Measurements from ENCODE around the gene TXK.

Gene TXK

DNA sequence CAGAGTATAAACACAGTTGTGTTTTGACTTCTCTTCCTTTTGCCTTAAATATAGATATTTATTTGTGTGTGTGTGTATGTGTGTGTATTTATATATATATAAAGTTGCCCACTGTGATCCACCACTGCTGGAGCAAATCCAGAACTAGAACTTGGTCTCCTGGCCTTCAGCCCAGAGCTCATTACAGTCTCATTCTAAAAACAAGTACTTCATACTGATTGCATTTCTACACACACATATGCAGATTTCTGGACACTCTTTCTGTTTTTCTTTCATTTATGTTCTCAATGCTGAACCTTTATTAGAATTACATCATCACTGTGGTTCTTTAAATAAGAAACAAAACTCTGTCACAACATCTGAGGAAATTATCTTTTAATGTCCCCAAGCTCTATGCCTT is 381 bp downstream of the TXK start:
- DNase-seq: no peak

DNA sequence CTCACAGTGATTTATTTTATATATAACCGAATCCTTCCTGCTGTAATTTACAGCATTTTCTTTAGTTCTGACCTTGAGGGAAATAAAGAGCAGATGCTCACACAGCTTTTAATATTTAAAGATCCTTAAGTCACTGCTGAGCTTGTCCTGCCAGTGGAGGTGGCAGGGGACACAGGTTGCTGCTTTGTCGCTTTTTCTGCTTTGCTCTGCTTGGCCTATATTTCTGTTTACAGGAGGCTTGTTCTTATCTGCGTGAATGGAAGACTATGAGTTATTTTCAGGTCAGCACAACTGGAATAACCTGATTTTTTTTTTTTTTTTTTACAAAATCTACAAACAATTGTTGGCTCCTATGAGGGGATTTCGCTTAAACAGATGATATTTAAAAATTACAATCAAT is 2.3 kb downstream of the TXK start:
- DNase-seq: no peak

DNA sequence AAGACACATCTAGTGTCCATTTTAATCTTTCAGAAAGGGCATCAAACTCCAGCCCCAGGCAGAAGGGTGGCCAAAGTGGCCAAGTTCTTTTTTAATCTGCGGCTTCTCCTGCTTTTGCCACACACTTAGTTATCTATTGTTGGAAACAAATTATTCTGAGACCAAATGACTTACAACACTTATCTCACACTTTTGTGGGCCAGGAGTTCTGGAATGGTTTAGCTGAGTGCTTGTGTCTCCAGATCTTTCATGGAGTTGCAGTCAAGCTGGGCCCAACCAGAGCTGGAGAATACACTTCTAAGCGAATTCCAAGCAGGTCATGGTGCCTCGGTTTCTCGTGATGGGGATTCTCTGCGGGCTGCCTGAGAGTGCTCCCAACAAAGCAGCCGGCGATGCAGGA is 4.0 kb downstream of the TXK start:
- no peak for DNase-seq

GRCh38 chr4:48129307-48130014 is 4.6 kb downstream of the TXK start:
- no peak for DNase-seq

DNA sequence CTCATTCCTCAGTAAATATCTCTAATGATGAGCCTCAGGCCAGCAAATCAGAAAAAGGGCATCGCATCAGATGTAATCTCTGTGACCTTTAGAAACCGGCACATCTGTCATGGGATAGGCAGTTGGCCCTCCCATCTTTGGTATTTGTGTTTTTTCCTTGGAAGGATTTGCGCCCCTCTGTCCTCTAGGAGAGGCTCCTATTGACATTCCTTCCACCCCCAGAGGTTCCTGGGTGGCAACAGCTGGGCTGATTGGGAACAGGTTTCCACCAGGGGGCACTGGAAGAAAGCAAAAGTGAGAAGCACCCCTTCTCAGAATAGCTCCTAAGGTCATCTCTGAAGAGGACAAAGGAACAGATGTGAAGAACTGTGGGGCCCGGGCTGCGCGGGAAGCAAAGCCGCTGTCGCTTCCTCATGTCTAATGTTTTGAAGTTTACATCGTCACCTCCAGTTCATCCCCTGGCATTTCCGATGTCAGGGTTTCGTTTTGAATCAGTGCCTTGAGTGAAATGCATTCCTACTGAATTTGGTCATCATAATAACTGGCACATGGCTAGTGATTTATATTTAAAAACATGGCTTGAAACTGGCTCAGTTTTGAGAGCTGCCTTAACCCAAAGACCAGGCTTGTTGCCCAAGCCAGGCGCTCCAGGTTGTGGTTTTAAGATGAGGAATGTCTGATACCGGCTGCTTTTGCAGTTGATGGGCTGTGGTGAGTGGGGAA is 6.2 kb downstream of the TXK start:
- DNase-seq: no peak

DNA sequence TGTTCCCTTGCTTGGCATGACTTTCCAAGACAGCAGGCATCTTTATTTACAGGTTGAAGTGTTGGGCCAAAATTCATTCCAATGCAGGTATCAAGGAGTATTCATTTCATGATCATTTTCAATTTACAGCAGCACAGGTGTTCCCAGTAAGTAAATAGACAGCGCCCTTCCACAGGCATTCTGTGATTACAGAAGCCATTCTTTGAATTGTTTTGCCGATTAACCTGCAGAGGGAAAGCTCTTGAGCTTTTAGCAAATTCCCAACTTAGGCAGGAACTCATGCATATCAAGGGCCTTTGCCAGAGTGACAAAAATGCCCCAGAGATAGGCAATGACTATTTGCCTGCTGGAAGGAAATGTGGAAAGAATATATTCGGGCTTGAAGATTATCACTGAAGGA is 6.8 kb downstream of the TXK start:
- no peak for DNase-seq

DNA sequence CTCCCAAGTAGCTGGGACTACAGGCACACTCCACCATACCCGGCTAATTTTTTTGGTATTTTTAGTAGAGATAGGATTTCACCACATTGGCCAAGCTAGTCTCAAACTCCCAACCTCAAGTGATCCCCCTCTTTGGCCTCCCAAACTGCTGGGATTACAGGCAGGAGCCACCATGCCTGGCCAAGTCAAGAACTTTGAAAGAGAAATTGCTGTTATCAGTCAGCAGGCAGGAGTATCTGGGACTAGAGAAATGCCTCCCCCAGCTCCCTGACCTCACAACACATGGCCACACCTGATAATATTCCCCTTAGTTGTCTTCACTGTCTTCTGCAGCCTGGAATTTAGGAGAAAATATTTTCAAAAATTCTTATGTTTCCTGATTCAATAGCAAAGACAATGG is 7.4 kb downstream of the TXK start:
- DNase-seq: no peak

- no peak for DNase-seq
These were observed 9.2 kb downstream of the TXK start for GRCh38 chr4:48124870-48125269.

DNA sequence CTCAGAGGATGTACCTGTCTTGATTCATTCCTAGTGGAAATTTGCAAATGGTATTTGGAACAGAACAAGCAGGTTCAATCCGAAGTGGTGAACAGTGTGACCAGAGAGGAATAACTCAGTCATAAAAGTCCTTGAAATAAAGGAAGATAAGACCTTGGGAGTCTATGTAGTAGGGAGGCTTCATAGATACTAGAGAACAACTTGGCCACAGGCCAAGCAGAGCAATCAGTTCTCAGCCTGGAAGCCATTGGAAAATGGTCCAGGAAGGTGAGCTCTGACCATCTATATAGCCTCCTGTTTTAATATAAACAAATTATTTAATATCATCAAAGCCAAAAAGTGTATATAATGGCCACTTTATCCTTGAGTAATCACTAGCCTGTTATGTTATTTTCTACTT is 11.3 kb downstream of the TXK start:
- DNase-seq: no peak

DNA sequence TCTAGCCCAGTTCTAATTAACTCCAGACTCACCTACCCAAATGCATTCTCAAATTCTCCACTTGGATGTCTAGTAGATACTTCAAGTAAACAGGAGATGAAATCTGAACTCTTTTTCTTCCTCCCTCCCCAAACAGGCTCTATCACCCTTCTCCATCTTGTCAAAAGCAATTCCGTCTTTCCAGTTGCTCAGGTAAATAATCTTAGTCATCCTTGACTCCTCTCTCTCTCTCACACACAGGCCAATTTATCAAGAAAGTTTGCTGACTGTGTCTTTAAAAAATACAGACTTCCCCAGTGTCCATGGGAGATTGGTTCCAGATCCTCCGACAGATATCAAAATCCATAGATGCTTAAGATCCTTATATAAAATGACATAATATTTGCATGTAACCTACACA is 12.9 kb downstream of the TXK start:
- DNase-seq: no peak

DNA sequence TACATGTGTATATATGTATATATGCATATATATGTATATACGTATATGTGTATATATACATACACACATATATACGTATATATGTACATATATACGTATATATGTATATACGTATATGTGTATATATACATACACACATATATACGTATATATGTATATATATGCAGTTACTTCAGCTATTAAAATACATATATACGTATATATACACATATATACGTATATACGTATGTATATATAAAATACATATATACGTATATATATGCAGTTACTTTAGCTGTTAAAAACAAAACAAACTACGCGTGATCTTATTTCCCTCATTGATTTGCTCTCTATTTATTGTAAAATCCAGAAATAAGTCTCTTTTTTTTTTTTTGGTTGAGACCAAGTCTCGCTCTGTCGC is 13.9 kb downstream of the TXK start:
- no peak for DNase-seq

- no peak for DNase-seq
These were observed 14.4 kb downstream of the TXK start for GRCh38 chr4:48119646-48120045.

GRCh38 chr4:48118081-48118480 is 16.0 kb downstream of the TXK start:
- DNase-seq: no peak

DNA sequence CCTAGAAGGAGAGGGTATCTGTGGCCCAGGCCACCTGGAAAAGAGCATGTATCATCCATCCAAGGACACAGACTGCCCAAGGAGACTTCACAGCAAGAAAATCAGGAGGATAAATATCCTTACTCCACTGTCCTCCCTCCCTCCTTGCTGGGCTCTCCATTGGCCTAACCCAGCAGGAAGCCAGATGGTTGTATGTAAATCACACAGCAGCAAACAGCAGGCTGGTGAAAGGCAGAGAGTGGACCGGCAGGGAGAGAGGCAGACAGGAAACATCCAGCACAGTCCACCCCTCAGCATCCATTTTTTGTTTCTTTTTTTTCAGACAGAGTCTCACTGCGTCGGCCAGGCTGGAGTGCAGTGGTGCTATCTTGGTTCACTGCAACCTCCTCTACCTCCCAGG is 17.5 kb downstream of the TXK start:
- no peak for DNase-seq

GRCh38 chr4:48114412-48114811 is 19.6 kb downstream of the TXK start:
- DNase-seq: no peak

- DNase-seq: no peak
These were observed 21.9 kb downstream of the TXK start for GRCh38 chr4:48112017-48112667.

DNA sequence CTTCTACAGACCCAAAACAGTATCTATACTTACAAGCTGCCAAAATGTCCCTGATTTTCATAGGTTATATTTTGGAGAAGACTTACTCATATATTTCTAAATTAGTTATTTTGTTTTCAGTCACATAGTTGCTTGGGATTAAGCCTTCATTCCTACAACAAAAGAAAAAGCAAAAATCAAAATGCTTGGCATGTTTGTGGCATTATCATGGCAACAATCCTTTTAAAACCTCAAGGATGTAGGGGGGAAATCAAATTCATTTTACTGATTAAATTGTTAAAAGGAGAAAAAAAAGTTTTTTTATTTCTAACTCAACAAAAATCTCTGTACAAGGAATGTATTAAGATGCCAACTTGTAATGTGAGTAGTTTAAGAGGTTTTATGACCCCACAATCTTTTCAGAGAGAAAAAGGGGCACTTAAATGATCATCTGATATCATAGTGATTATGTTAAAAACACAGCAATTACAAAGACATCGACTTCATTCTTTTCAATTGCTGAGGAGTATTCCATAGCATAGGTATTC is 23.5 kb downstream of the TXK start:
- DNase-seq: no peak

DNA sequence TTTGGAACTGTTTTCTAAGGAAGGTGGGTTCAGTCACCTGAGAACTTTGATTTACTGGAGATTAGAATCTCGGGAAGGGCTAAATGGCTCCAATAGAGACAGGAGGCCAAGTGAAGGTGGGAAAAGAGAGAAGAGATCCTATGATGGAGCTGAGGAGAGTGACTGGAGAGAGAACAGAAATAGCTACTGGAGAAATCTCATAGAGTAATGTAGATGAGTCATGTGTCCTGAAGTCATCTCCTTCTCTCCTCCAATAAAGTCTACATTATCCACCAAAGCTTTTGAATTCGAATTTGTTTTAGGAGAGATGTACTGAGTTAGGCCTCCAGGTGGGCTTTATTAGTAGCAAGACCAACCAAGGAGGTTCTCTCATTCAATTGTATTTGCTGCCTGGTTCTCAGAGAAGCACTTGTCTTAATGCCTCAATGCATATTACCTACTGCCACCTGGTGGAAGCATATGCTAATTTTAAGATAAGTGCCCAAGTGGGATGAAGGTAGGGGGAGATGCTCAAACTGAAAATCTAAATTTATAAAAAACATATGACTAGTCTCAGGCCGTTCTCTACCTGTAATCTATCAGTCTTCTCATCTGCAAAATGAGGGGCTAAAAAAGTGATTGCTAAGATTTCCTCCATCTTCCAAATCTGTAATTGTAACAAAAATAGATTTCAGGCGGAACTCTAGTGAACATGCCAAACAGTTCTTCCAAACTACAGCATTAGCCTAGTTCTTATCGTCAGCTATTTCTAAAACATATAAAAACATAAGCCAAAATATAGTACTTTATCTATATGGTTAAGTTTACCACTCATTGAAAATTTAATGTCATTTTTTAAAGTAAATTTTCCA is 24.4 kb downstream of the TXK start:
- peak; percentile 8 for DNase-seq

DNA sequence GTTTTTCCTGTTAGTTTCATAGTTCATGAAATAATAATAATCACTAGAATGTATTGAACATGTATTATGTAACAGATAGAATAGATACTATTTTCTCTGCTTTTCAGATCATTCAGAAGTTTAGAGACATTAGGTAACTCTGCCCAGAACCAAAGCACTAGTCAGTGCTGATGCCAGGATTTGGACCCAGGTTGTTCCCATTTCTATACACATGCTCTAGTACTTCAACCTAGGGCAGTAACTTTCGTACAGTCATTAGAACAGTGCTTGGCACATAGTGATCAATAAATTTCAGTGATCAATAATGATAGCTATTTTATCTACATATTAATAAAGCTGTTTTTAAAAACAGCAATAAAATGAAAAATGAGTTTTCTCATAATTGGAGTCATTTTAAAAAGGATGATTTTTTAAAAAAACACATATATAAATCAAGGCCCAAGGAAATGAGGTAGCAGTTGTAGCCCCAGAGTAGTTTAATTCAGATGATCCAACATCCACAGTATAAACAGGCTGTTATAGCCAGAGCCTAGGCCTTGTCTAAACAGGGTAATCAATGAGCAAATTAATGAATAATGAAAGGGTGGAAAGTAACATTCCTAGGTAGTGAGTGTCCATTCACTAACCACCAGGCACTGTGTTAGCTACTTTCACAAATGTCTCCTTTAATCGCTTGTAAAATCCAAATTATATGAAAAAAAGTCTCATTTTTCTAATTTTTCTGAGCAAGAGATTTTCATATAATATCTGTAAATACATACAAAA is 25.6 kb downstream of the TXK start:
- DNase-seq: no peak

DNA sequence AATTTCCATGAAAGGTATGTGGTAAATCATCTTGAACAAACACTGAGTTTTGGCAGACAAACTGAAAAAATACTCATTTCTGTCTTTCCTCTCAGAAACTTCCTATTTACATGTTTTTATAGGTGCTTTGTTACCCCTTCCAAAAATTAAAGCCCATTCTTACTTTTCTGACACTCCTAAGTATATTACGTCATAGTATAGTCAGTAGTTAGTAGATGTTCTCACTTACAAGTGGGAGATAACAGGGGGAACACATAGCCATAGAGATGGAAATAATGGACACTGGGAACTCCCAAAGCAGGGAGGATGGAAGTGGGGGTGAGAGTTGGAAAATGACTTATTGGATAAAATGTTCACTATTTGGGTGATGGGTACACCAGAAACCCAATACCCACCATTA is 28.8 kb downstream of the TXK start:
- DNase-seq: no peak

GRCh38 chr4:48103483-48104139 is 30.4 kb downstream of the TXK start:
- no peak for DNase-seq

DNA sequence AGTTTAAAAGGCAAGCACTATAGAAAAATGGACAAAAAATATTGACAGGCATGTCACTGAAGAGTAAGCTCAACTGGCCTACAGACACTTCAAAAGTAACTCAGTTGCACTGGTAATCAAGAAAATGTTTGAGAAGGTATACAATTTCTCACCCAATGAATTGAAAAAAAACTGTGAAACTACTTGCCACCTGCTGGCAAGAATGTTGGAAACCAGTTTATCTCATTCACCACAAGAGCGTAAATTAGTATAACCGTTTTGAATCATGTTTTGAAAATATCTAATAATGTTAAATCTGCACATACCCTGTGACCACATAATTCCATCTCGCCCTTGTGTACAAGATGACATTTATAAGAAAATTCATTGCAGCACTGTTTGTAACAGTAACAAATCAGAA is 31.7 kb downstream of the TXK start:
- DNase-seq: no peak

All from NCI-H2171 treated with DMSO at 0.1 percent for 48 hours (cell line).